Peyer's patch (tissue), 4 donors: ENCODE results near the gene PEX7. TPM values are rescaled to one million over a fixed set of nuclear protein-coding genes. Genes with fewer than 3 reads are reported as not detected.
"Not testable (repeated sequence)": the region's sequence is repeated elsewhere in the genome, so short reads cannot be mapped to it uniquely, and the experiment has no call there.

Source experiments
- DNase-seq, 3 donors: peaks; one replicate each; pipeline ENCODE4 v3.0.0-alpha.2; 2017 to 2019
- H3K27ac ChIP-seq, 4 donors: fragments of 200-600 bp; sonication (generic); one replicate each; pipeline ENCODE4 v1.5.1; 2016 to 2019
- H3K27me3 ChIP-seq, 2 donors: fragments of 200-600 bp; sonication (generic); one replicate each; pipeline ENCODE4 v1.5.1; 2019
- H3K36me3 ChIP-seq, 3 donors: fragments of 200-600 bp; sonication (generic); one replicate each; pipeline ENCODE4 v1.5.1; 2016 to 2019
- H3K4me1 ChIP-seq, 4 donors: fragments of 200-600 bp; sonication (generic); one replicate each; pipeline ENCODE4 v1.5.1; 2016 to 2019
- H3K4me3 ChIP-seq, 4 donors: fragments of 200-600 bp; sonication (generic); 1 replicate in 3 of 4; 2 replicates in 1 of 4; pipeline ENCODE4 v1.5.1; 2016 to 2019; ENCODE audit warnings: mild to moderate bottlenecking in 1 of 4
- H3K9me3 ChIP-seq, 4 donors: fragments of 200-600 bp; sonication (generic); one replicate each; pipeline ENCODE4 v1.5.1; 2016 to 2019; ENCODE audit warnings: mild to moderate bottlenecking in 1 of 4
- POLR2A ChIP-seq, 2 donors: fragments of 450-650 bp; IDR thresholded peaks; one replicate each; pipeline ENCODE4 v1.5.1; 2017; ENCODE audit warnings: antibody characterized with exemption in 2 of 2, mild to moderate bottlenecking in 2 of 2, moderate library complexity in 2 of 2
- total RNA-seq, 4 donors: library from RNA; depleted of rRNA; stranded (reverse); fragments of >200 nt; gene quantifications; one replicate each; pipeline ENCODE4 v1.1.0, GENCODE V29; 2016
- TF ChIP-seq, protein P1 (sequence below), 6 experiments: fragments of 450-650 bp in 4 of 6; fragments of 200-600 bp in 2 of 6; sonication (generic) in 1 of 6; IDR thresholded peaks; one replicate each; pipeline ENCODE4 v1.5.1; 2017 to 2019; ENCODE audit warnings: antibody characterized with exemption in 6 of 6, mild to moderate bottlenecking in 3 of 6, moderate library complexity in 1 of 6

PEX7 gene
- total RNA-seq, 4 donors from 2014 or later, result 3.0 to 7.1 (median 6.3) TPM

DNA sequence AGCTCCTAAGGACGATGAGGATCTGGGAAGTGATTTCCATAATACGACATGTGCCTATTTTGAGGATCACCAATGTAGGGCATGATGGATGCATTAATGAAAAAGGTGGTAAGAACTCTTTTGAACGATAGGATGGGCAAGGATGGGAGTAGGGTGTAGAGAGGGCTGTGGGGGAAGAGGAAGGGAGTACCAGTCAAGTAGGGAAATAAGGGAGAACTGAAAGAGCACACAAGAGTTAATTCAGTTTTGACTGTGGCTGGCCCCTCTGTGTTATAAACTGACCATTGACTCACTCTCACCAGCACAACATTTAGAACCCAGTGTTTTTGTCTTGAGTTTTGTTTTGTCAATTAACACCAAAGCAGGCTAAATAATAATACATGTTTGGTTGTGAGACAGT is 132.7 kb downstream of the PEX7 start:
- Histone ChIP-seq H3K4me3 (no peak overlapping the region), H3K4me1 (peaks cover 0 to 12% (median 0%) of the 10 kb centered on the region in 4 donors), H3K27ac (no peak overlapping the region), H3K9me3 (no peaks in the 10 kb centered on the region), H3K27me3 (no peaks in the 10 kb centered on the region), H3K36me3 (no peaks in the 10 kb centered on the region)
- TF ChIP-seq POLR2A (IDR thresholded peaks at IDR 0.05), result no peak
- DNase-seq, result no peak

DNA sequence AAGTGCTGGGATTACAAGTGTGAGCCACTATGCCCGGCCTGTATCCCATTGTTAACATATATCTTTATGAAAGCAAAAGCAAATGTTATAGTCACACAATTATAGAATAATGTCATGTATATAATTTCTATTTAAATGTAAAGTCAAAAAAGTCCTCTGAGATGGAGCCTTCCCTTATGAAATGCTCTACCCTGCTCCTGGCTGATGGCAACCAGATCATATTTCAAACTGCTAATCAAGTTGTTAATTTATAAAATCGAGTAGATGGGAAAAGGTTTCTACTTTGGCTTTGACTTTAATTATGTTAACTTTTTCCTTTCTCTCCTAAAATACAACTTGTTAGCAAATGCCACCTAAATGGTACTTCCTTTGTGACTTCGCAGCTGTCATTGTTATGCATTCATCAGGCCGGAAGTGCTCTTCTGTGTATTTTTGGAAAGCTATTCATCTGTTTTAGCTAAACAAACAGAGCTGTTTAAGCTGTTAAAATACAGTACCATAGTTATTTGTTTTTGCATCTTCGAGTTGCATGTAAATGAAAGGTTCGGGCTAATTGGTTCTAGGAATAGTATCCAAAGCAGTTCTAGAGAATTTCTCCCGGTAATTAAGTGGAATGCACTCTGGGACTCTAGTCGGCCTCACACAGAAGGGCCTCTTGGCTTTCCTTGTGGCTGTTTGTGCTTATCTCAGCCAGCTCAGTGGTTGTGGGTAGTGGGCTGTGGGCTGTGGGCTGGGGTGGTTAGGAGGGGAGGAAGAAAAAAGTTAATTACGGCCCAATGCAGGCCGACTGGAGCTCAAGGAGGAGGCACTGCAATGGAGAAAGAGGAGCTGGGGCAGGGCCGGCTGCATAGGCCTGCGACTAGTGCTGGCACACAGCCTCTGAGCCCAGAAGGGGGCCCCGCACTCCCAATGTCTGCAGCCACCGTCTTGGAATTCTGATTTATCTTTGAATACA is 134.5 kb downstream of the PEX7 start:
- TF ChIP-seq, protein P1, sequence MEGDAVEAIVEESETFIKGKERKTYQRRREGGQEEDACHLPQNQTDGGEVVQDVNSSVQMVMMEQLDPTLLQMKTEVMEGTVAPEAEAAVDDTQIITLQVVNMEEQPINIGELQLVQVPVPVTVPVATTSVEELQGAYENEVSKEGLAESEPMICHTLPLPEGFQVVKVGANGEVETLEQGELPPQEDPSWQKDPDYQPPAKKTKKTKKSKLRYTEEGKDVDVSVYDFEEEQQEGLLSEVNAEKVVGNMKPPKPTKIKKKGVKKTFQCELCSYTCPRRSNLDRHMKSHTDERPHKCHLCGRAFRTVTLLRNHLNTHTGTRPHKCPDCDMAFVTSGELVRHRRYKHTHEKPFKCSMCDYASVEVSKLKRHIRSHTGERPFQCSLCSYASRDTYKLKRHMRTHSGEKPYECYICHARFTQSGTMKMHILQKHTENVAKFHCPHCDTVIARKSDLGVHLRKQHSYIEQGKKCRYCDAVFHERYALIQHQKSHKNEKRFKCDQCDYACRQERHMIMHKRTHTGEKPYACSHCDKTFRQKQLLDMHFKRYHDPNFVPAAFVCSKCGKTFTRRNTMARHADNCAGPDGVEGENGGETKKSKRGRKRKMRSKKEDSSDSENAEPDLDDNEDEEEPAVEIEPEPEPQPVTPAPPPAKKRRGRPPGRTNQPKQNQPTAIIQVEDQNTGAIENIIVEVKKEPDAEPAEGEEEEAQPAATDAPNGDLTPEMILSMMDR (IDR thresholded peaks at IDR 0.05), result no peak
- no peak for TF ChIP-seq POLR2A (IDR thresholded peaks at IDR 0.05)

DNA sequence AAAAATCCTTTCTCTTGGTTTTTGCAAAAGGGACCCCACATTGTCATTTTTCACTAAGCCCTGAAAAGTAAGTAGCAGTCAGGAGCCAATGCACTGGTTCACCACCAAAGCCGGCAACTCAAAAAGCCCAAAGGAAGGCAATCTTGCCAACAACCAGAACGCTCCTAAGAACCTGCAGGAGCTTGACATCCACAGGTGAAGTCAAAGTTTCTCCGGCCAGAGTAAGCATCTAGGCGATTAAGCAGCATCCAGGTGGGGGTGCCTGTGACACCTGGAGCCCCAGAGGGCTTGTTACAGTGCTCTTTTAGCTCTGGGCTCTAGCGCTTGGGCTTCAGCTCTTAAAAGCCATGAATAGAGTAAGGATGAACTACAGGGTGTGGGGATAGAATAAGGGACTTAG is 135.8 kb downstream of the PEX7 start:
- Histone ChIP-seq H3K4me1 (peaks cover 0 to 18% (median 0%) of the 10 kb centered on the region in 4 donors), H3K4me3 (no peak overlapping the region), H3K27ac (no peak overlapping the region), H3K9me3 (no peaks in the 10 kb centered on the region), H3K36me3 (no peaks in the 10 kb centered on the region), H3K27me3 (no peaks in the 10 kb centered on the region)
- no peak for DNase-seq
- TF ChIP-seq POLR2A (IDR thresholded peaks at IDR 0.05), result no peak
- TF ChIP-seq, protein P1 (IDR thresholded peaks at IDR 0.05), result no peak

More for the DNA sequence above, 134.5 kb downstream of the PEX7 start:
- Histone ChIP-seq H3K27ac (no peak overlapping the region), H3K4me3 (no peak overlapping the region), H3K36me3 (no peaks in the 10 kb centered on the region), H3K27me3 (no peaks in the 10 kb centered on the region), H3K9me3 (no peaks in the 10 kb centered on the region), H3K4me1 (peaks cover 0 to 16% (median 0%) of the 10 kb centered on the region in 4 donors)
- no peak for DNase-seq

DNA sequence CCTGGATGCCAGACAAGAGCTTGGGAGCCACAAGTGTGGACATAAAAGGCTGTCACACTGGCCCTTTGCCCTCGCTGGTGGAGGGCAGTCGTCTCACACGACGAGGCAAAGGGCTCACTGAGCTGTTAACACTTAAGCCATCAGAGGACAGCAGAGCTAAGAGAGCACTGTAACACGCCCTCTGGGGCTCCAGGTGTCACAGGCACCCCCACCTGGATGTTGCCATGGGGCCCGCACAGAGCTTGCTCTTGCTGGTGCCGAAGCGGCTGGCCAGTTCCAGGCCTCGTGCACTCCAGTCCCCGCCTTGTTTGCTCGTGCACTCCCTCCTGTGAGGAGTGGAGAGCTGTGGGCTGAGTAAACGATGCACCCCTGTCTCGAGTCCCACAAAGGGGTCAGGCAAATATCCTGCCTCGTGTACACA is 137.1 kb downstream of the PEX7 start:
- DNase-seq, result peak in 2 of 3 donors; percentile 52 to 76
- H3K9me3 ChIP-seq, result no peaks in the 10 kb centered on the region
- H3K4me1 ChIP-seq, result peaks cover 0 to 28% (median 0%) of the 10 kb centered on the region in 4 donors
- H3K27ac ChIP-seq, result peak overlapping the region in 2 of 4 donors; percentile 45 to 46
- H3K36me3 ChIP-seq, result no peaks in the 10 kb centered on the region
- TF ChIP-seq, protein P1 (IDR thresholded peaks at IDR 0.05), result no peak
- TF ChIP-seq POLR2A (IDR thresholded peaks at IDR 0.05), result no peak
- no peak overlapping the region for H3K4me3 ChIP-seq
- H3K27me3 ChIP-seq, result no peaks in the 10 kb centered on the region

DNA sequence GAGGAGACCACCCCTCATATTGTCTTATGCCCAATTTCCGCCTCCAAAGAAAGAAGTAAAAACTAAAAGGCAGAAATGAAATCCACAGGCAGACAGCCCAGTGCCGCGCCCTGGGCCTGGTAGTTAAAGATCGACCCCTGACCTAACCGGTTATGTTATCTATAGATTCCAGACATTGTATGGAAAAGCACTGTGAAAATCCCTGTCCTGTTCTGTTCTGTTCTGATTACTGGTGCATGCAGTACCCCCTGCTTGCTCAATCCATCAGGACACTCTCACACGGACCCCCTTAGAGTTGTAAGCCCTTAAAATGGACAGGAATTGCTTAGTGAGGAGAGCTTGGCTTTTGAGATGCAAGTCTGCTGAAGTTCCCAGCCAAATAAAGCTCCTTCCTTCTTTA is 137.5 kb downstream of the PEX7 start:
- not testable (repeated sequence) for H3K9me3 ChIP-seq, H3K36me3 ChIP-seq, DNase-seq, H3K4me3 ChIP-seq, H3K27me3 ChIP-seq
- Histone ChIP-seq H3K4me1 (peaks cover 0 to 28% (median 0%) of the 10 kb centered on the region in 4 donors), H3K27ac (peak overlapping the region in 2 of 4 donors; percentile 45 to 46)

DNA sequence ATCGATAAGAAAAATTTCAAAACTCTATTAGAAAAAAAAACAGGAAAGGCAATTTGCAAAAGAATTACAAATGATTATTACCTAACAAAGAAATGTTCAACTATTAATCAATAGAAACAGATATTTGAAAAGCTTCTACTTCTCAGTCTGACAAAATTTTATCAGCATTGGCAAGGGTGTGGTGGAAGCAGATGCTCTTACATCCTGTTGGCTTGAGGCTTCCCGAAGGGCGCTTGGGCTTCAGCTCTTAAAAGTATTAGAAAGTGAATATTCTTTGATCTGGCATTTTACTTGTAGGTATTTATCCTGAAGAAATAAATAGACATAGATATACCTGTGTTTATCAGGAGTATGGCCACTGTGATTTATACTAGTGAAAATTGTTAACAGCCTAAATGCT is 138.4 kb downstream of the PEX7 start:
- Histone ChIP-seq H3K27ac (no peak overlapping the region), H3K4me3 (no peak overlapping the region), H3K36me3 (no peaks in the 10 kb centered on the region), H3K27me3 (no peaks in the 10 kb centered on the region), H3K9me3 (no peaks in the 10 kb centered on the region), H3K4me1 (peaks cover 0 to 28% (median 0%) of the 10 kb centered on the region in 4 donors)
- TF ChIP-seq, protein P1 (IDR thresholded peaks at IDR 0.05), result no peak
- no peak for TF ChIP-seq POLR2A (IDR thresholded peaks at IDR 0.05)
- no peak for DNase-seq
